AG09309 (cell line): ENCODE results near the gene C1orf56.

Experiments
- DNase-seq: peaks from one replicate; pipeline ENCODE4 v3.0.0-alpha.2; 2010; ENCODE audit warnings: low read depth
- H3K4me3 ChIP-seq: 2 replicates; pipeline ENCODE4 v1.5.1; 2011; ENCODE audit warnings: mild to moderate bottlenecking, low read depth, low read length, moderate library complexity; ENCODE audit not compliant: control insufficient read depth
- TF ChIP-seq, protein P1 (sequence below): IDR thresholded peaks from 2 replicates; pipeline ENCODE4 v1.5.1; 2011; ENCODE audit warnings: mild to moderate bottlenecking, low read depth, low read length, inconsistent platforms; ENCODE audit not compliant: insufficient read depth, control insufficient read depth; ENCODE audit errors: missing control alignments

The C1orf56 gene

GRCh38 chr1:151051356-151052009, 3.9 kb downstream of the C1orf56 start:
- no peak for DNase-seq
- H3K4me3 ChIP-seq = no peak overlapping the region
- TF ChIP-seq, protein P1, sequence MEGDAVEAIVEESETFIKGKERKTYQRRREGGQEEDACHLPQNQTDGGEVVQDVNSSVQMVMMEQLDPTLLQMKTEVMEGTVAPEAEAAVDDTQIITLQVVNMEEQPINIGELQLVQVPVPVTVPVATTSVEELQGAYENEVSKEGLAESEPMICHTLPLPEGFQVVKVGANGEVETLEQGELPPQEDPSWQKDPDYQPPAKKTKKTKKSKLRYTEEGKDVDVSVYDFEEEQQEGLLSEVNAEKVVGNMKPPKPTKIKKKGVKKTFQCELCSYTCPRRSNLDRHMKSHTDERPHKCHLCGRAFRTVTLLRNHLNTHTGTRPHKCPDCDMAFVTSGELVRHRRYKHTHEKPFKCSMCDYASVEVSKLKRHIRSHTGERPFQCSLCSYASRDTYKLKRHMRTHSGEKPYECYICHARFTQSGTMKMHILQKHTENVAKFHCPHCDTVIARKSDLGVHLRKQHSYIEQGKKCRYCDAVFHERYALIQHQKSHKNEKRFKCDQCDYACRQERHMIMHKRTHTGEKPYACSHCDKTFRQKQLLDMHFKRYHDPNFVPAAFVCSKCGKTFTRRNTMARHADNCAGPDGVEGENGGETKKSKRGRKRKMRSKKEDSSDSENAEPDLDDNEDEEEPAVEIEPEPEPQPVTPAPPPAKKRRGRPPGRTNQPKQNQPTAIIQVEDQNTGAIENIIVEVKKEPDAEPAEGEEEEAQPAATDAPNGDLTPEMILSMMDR = no peak

DNA sequence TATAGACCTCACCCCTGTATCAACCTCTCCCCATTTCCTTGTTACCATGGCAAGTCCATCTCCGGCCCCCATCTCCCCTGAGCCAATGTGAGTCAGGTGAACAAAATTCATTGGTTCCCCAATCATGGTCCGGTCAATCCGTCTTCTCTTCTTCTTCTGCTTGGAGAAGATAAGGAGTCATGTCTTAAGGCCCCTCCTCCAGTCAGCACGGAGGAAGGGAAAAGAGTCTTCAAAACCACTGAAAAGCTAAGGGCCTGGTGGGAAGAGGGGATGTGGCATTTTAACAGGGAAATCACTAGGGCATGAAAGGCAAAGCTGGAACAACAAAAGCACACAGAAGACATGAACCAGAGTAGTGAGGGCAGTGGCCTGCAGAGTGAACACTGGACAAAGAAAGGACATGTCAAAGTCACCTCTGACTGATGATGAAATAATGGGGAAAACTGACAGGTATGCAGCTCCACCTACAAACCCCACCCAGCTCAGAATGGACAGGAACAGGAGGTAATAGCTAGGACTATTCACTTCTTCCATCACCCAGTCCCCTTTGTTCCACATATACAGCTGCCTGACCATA, 7.5 kb downstream of the C1orf56 start:
- TF ChIP-seq, protein P1 = no peak
- DNase-seq = no peak

GRCh38 chr1:151055581-151055980, 8.0 kb downstream of the C1orf56 start:
- no peak for DNase-seq
- TF ChIP-seq, protein P1 = no peak
- H3K4me3 ChIP-seq = no peak overlapping the region

More for the DNA sequence above, 7.5 kb downstream of the C1orf56 start:
- no peak overlapping the region for H3K4me3 ChIP-seq

DNA sequence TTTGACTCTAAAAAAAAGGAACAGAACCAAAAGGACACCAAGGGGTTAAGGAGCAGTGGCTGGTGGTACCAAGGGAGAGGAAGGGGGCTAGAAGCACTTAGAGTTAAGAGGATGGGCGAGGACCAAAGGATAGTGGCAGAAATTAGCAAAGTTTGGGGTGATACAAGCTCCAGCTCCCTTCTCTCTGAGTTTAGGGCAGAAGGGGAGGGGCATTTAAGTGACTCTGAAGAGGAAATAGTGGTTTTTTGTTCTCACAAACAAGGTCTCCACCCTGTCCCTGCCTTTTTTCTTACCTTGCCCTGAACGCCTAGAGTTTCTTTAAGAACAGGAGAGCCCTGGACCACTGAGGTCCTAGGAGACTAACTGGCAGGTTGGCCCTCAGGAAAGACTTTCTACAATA, 8.6 kb downstream of the C1orf56 start:
- no peak overlapping the region for H3K4me3 ChIP-seq

GRCh38 chr1:151058692-151059091, 11.1 kb downstream of the C1orf56 start:
- DNase-seq = no peak
- peak overlapping the region; percentile 84 for H3K4me3 ChIP-seq
- TF ChIP-seq, protein P1 = no peak

More for the DNA sequence above, 8.6 kb downstream of the C1orf56 start:
- TF ChIP-seq, protein P1 = no peak
- no peak for DNase-seq

DNA sequence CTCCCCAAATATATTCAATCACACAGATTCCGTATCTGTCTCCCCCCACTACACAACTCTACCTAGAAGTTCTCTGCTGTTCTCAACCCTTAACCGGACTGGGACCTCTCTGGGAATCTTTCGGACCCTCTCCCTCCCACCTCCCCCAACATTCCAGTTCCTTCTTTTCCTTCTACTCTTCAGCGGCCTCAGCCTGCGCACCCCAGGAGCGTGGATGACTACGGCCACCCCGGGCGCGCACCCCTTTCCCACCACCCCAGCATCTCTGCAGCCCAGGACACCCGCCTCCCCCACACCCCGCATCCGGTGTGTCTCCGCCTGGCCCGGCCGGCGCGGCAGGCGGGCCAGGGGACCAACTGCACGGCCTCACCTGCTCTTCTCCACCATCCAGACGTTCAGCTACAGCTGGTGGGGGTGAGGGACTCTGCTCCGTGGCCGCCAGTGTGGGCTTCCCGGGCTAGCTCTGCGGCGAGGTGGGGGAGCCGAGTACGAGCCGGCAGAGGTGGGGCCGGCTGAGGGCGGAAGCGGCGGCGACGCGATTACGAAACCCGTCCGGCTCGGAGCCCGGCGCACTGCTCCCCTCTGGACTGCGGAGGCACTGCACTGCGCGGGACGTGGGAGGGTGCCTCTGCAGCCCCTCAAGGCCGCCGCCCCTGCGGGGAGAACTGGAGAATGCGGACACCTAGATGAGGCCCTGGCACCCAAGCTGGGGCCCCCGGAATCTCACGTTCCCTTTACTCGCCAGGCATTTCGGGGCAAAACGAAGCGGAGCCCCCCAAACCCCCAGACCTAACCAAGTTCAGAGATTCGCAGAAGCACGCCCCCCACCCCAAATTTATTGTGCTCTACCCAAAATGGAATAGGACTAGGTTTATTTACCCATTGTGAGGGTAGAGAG, 11.8 kb downstream of the C1orf56 start, which contains the start of gene CDC42SE1:
Gene CDC42SE1 (minus strand): TSS at position 514 of the 898 bp plus-strand sequence. CDS start 3,892 bp downstream, outside the sequence.
- DNase-seq = no peak
- peak within 1 kb of the TSS; percentile 84 for H3K4me3 ChIP-seq
- TF ChIP-seq, protein P1 = peak; percentile 71
